MCF 10A (cell line): ENCODE data around the gene PLG. TPM values are rescaled to one million over a fixed set of nuclear protein-coding genes. Genes with fewer than 3 reads are reported as not detected.
"Not testable (repeated sequence)": the region's sequence is repeated elsewhere in the genome, so short reads cannot be mapped to it uniquely, and the experiment has no call there.

Experiments used
- BruUV-seq: library from RNA; stranded (reverse); fragments of 400-500 nt; replicated peaks from 2 replicates; lab custom pipeline; 2021; lab: Mats Ljungman, UMichigan
- CTCF ChIA-PET: fragments of 300-600 bp; sonication (Branson Sonifier 250); formaldehyde crosslinking; extraction: SDS; loops from one replicate; lab custom pipeline; 2021; ENCODE audit warnings: antibody characterized with exemption, inconsistent platforms; lab: Yijun Ruan, JAX
- POLR2A ChIA-PET: fragments of 300-600, 350-650 bp; sonication (Branson Sonifier 250); formaldehyde crosslinking; extraction: SDS; loops from one replicate; lab custom pipeline; 2020; ENCODE audit warnings: antibody characterized with exemption, inconsistent platforms; lab: Yijun Ruan, JAX
- DNase-seq: peaks from one replicate; pipeline ENCODE4 v3.0.0-alpha.2; 2018; ENCODE audit not compliant: unreplicated experiment
- H3K27ac Mint-ChIP-seq: one replicate; pipeline ENCODE4 v1.8.0; 2022; ENCODE audit warnings: mild to moderate bottlenecking, low read depth, mixed read lengths; ENCODE audit not compliant: unreplicated experiment
- H3K27me3 Mint-ChIP-seq: one replicate; pipeline ENCODE4 v1.8.0; 2022; ENCODE audit warnings: mixed read lengths; ENCODE audit not compliant: insufficient read depth, unreplicated experiment
- H3K36me3 Mint-ChIP-seq: one replicate; pipeline ENCODE4 v1.8.0; 2022; ENCODE audit warnings: mild to moderate bottlenecking, moderate library complexity, mixed read lengths; ENCODE audit not compliant: insufficient read depth, unreplicated experiment
- H3K4me1 Mint-ChIP-seq: one replicate; pipeline ENCODE4 v1.8.0; 2022; ENCODE audit warnings: mixed read lengths; ENCODE audit not compliant: insufficient read depth, unreplicated experiment
- H3K4me3 Mint-ChIP-seq: one replicate; pipeline ENCODE4 v1.8.0; 2022; ENCODE audit warnings: mild to moderate bottlenecking, moderate library complexity, mixed read lengths; ENCODE audit not compliant: unreplicated experiment
- H3K9me3 Mint-ChIP-seq: one replicate; pipeline ENCODE4 v1.8.0; 2022; ENCODE audit warnings: mixed read lengths; ENCODE audit not compliant: unreplicated experiment
- CTCF ChIP-seq: fragments of 200-600 bp; IDR thresholded peaks from one replicate; pipeline ENCODE4 v1.8.0; 2022; ENCODE audit warnings: antibody characterized with exemption, mild to moderate bottlenecking; ENCODE audit not compliant: unreplicated experiment
- intact Hi-C: fragments of 100-400 bp; cut with micrococcal nuclease; formaldehyde crosslinking; loops from 2 replicates; pipeline ENCODE4 v1.14.1; 2022
- total RNA-seq: library from RNA; stranded (reverse); gene quantifications from 2 replicates; pipeline ENCODE4 v1.2.3, GENCODE V29; 2022

The PLG gene
- total RNA-seq, 1 experiment from 2014 or later = not detected

GRCh38 chr6:160750276-160750689 lies 48.2 kb downstream of the PLG start:
- no peak overlapping the region for H3K4me3 Mint-ChIP-seq
- H3K9me3 Mint-ChIP-seq = no peaks in the 10 kb centered on the region

GRCh38 chr6:160753211-160753610 lies 51.2 kb downstream of the PLG start:
- not testable (repeated sequence) for H3K27ac Mint-ChIP-seq

More at GRCh38 chr6:160750276-160750689, 48.2 kb downstream of the PLG start:
- DNase-seq = peak; percentile 45
- H3K27me3 Mint-ChIP-seq = no peaks in the 10 kb centered on the region
- no TSS peak for BruUV-seq
- no peaks in the 10 kb centered on the region for H3K4me1 Mint-ChIP-seq
- TF ChIP-seq CTCF = peak; percentile 70
- peaks cover 7% of the 10 kb centered on the region for H3K36me3 Mint-ChIP-seq
- no peak overlapping the region for H3K27ac Mint-ChIP-seq
- ChIA-PET POLR2A (interaction anchor here (1.3 kb wide), 1 partner anchor 242 kb away, joined by 8 read pairs; the partner anchor contains the start of gene MAP3K4), CTCF (interaction anchor here (0.6 to 4.2 kb wide), 23 partner anchors 8 to 689 kb away, joined by 3 to 72 read pairs (median 4); no protein-coding TSS in a partner anchor)
- intact Hi-C loops = loop anchor here (1.0 to 5.0 kb wide), 3 partner anchors 181 to 624 kb away; partner anchors contain the start of gene MAP3K4

GRCh38 chr6:160755165-160755564 lies 53.1 kb downstream of the PLG start:
- no TSS peak for BruUV-seq
- TF ChIP-seq CTCF = no peak
- intact Hi-C loops = no loop called here
- Mint-ChIP-seq H3K4me1 (no peaks in the 10 kb centered on the region), H3K4me3 (no peak overlapping the region), H3K27me3 (peaks cover 32% of the 10 kb centered on the region), H3K9me3 (no peaks in the 10 kb centered on the region), H3K27ac (no peak overlapping the region), H3K36me3 (no peaks in the 10 kb centered on the region)
- POLR2A ChIA-PET = interaction anchor here (0.6 to 0.7 kb wide), 2 partner anchors 36 to 120 kb away, joined by 3 read pairs; no protein-coding TSS in a partner anchor
- no peak for DNase-seq
- CTCF ChIA-PET = interaction anchor here (0.6 to 2.7 kb wide), 4 partner anchors 12 to 619 kb away, joined by 3 to 14 read pairs (median 4); no protein-coding TSS in a partner anchor

More at GRCh38 chr6:160753211-160753610, 51.2 kb downstream of the PLG start:
- CTCF ChIA-PET = interaction anchor here (2.1 to 2.7 kb wide), 2 partner anchors 14 to 620 kb away, joined by 5 to 14 read pairs; no protein-coding TSS in a partner anchor
- DNase-seq, H3K4me1 Mint-ChIP-seq, POLR2A ChIA-PET, H3K9me3 Mint-ChIP-seq, BruUV-seq, H3K36me3 Mint-ChIP-seq, H3K4me3 Mint-ChIP-seq: not testable (repeated sequence)
- intact Hi-C loops = loop anchor here (5.0 kb wide), 1 partner anchor 239 kb away; the partner anchor contains the start of gene MAP3K4
- H3K27me3 Mint-ChIP-seq = peaks cover 24% of the 10 kb centered on the region

GRCh38 chr6:160756021-160756420 lies 54.0 kb downstream of the PLG start:
- H3K36me3 Mint-ChIP-seq = no peaks in the 10 kb centered on the region
- peaks cover 32% of the 10 kb centered on the region for H3K27me3 Mint-ChIP-seq
- H3K4me1 Mint-ChIP-seq = no peaks in the 10 kb centered on the region
- POLR2A ChIA-PET = no interaction called here
- CTCF ChIA-PET = interaction anchor here (0.6 to 2.7 kb wide), 2 partner anchors 174 to 618 kb away, joined by 3 to 14 read pairs; no protein-coding TSS in a partner anchor
- intact Hi-C loops = no loop called here
- no TSS peak for BruUV-seq
- H3K9me3 Mint-ChIP-seq = no peaks in the 10 kb centered on the region
- DNase-seq = no peak
- no peak overlapping the region for H3K4me3 Mint-ChIP-seq
- H3K27ac Mint-ChIP-seq = no peak overlapping the region
- no peak for TF ChIP-seq CTCF
